ENCODE measurements around the gene POFUT2.
"Not testable (repeated sequence)": the region's sequence is repeated elsewhere in the genome, so short reads cannot be mapped to it uniquely, and the experiment has no call there.

The POFUT2 gene

DNA sequence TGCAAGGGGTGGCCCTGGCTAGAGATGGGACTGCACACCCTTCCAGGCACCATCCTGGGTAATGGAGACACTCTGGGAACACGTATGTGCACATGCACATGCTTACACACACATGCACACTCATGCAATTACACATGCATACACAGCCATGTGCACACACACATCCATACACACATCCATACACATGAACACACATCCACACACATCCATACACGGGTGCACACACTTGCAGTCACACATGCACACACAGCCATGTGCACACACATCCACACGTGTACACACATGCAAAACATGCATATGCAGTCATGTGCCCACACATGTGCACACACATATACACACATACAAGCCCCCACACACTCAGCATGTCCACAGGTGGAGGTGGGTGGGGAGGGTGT lies 22.3 kb upstream of the POFUT2 start:
- DNase-seq = no peak

DNA sequence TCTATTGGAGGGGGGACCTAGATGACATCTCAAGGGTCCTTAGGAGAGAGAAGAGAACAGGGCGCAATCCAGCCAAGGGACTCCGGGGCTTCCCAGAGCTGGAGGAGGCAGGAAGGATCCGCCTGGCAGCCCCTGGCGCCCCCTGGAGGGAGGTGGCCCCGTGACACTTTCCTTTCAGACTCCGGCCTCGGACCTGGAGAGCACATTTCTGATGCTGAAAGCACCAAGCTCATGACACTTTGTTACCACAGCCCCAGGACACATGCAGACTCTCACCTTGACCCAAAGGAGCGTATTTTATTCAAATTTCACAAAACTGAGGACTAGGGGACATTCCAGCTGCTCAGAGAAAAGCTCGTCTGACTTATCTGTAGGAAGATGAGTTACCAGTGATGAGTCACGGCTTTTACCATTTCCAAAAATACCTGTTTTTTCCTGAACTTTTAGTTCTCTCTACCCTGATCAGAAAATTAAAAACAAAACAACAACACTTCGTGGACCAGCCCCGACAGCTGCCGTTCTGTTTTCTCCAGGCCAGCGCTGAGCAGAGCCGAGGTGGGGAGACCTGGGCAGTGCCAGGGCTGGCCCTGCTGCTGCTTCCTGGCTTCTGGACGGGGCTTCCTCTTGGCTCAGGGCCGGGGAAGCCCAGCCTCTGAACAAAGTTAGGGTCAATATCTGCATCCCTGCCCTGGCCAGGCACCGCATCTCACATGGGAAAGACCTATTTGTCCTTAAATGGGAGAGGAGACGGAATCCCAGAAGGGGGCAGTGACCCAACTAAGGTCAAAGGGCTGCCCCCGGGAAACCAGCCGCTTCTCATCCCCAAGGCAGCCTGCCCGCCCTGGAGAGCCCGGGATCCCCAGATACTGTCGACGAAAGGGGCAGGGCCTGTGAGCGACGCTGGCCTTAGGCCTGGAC lies 21.6 kb upstream of the POFUT2 start:
- DNase-seq = peak; percentile 34

DNA sequence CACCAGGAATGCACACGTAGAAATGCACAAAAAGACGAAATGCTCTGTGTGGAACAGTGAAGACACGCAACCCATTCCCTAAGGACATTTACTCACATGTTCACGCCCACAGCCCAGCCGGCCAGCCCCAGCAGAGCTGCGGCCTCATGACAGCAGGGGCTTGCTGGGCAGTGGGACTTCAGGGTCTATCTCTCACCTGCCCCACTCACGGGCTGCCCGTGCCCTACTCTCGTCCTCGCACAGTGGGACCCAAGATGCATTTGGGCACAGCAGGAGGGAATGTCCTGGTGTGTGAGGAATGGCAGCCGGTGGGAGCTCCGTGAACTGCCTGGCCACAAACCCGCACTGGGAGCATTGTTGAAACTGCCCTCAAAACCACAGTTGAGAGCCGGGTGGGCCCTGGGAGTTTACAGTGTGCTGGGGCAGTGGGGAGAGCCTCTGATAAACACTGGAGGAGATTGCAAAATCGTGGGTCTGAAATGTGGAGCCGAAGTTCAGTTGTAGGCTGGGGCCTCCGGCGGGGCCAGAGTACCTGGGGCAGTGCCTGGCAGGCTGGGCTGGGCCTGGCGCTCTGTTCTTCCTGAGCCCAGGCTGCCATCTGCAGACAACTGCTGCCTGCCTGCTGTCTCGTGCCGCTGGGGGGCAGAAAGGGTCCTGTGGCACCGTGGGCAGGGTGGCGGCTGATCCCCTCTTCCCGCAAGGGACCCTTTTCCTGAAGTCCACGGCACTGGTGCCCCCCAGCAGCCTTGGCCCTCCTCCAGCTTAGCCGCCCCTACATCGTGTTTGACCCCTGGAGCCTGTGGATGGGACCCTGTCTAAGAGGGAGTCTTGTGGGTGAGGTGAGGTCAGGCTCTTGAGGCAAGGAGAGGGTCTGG lies 20.7 kb upstream of the POFUT2 start:
- no peak for DNase-seq

DNA sequence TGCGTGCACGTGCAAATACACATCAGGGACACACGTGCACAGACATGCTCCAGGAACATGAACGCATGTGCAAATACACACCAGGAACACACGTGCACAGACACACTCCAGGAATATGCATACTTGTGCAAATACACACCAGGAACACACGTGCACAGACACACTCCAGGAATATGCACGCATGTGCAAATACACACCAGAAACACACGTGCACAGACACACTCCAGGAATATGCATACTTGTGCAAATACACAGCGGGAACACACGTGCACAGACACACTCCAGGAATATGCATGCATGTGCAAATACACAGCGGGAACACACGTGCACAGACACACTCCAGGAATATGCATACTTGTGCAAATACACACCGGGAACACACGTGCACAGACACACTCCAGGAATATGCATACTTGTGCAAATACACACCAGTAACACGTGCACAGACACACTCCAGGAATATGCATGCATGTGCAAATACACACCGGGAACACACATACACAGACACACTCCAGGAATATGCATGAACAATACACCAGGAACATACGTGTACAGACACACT lies 20.0 kb upstream of the POFUT2 start:
- DNase-seq = not testable (repeated sequence)

DNA sequence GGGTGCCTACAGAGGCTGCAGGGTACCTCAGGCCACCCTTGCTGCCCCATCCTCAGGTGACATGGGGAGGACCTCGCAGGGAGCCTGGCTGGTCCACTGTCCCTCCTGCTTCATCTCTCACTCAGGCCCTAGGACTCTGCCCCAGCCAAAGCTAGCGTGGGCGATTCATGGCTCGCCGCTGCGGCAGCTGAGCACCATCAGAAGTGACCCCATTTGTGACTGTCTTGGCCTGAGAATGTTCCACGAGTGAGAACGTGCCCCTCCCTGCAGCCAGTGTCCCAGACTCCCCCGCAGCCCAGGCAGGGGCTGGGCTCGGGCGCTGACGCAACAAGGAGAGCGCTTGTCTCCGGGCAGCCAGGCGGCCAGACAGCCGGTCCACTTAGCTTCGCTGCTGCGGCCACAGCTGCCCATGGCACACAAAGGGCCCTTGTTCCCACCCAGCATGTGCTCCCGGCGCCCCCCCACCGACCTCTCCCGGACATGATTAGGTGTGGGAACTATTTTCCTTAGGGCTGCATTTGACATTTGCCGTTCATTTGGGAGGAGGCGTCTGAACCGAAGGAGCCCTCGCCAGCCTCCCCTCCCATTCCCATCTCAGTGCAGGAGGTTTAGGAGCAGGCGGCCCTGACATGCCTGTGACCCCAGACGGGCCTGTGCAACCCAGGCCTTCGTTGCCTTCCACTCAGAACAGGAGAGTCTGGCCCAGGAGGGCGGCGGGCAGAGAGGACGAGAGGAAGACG lies 19.3 kb upstream of the POFUT2 start:
- no peak for DNase-seq

DNA sequence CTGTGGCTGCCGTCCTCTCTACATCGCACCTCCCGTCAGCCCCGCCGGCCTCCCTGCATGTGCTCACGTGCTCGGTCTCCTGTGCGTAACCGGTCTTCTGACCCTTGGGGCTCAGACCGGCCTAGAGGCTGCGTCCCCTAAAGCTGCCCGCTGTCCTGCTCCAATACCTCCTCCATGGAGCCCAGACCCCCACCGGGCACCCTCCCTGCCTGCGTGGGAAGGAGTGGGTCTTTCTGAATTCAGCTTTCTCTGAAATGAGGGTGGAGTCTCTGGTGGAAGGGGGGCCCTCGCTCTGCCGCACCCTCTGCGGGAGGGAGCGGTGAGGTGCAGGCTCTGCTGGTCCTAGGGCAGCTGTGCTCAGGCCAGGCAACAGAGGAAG lies 18.7 kb upstream of the POFUT2 start:
- no peak for DNase-seq

DNA sequence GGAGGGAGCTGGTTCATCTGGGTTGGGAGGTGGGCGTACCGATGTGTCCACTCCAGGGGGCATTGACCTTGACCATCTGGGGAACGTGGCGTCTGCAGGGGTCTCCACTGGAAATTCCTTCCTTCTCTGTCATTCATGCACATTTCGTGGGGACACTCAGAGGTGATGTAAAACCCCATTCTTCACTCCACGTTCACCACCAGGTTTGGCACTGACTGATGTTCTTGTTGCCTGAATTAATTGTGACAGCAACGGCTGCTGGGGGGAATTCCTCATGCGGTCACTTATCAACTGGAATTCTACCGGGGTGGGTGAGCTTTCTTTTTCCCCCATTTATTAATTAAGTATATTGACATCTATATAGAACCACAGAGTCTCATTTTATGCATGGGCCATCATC lies 18.1 kb upstream of the POFUT2 start:
- DNase-seq = no peak

DNA sequence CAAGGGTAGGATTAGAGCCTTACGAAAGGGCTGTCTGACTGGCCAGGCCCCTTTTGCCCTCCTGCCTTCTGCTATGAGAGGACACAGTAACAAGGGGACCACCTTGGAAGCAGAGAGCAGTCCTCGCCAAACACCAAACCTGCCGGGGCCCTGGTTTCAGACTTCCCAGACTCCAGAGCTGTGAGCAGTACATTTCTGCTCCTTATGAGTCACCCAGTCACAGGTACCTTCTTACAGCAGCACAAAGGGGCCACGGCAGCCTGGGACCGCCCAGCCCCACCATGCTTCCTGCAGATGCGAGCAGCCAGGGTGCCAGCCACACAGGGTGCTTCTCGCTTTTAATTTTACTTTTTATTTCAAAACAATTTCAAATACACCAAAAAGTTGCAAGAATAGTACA lies 17.2 kb upstream of the POFUT2 start:
- peak; percentile 23 for DNase-seq

DNA sequence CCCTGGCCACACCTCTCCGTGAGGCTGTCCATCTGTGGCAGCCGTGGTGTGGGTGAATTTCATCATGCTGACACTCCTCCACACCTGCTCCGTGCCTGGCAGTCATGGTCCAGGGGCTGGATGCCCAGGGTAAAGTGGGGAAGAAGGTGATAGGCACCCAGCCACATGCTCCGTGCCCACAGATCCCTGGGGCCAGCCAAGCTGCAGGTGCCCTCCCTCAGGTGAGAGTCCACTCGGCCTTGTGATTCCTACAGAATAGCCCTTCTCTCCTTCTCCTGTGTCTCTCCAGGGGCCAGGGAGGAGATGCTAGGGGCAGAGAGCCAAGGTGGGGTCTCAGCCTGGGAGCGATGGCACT lies 16.8 kb upstream of the POFUT2 start:
- DNase-seq = no peak

DNA sequence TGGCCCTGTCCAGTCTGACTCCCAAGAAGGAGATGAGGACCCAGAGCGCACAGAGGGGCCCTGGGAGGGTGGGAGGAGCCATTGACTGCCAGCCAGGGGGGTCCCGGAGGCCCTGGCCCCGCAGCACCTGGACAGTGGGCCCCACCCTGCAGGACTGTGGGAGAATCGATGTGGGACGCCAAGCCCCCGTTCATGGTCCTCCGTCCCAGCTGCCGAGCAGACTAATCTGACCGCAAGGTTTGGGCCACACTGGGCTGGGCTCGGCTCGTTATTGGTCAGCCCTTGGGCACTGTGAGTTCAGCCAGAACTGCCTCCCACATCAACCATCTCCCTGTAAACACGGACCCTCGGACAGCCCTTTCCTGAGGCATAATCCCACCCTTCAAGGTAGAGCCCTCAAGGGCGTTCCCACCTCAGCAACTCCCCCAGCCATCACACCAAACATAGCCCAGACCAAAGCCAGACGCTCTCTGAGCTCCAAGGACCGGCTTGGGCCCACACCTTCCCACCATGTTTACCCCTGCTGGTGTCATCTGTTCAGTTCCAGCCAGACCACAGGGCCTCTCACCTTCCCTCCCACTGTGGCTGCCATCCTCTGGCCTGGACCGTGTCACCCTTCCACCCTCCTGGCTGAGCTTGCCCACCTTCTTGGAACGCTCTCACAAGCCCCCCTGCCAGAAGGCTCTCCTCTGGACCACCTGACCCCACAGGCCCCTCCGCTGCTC lies 16.2 kb upstream of the POFUT2 start:
- DNase-seq = no peak

DNA sequence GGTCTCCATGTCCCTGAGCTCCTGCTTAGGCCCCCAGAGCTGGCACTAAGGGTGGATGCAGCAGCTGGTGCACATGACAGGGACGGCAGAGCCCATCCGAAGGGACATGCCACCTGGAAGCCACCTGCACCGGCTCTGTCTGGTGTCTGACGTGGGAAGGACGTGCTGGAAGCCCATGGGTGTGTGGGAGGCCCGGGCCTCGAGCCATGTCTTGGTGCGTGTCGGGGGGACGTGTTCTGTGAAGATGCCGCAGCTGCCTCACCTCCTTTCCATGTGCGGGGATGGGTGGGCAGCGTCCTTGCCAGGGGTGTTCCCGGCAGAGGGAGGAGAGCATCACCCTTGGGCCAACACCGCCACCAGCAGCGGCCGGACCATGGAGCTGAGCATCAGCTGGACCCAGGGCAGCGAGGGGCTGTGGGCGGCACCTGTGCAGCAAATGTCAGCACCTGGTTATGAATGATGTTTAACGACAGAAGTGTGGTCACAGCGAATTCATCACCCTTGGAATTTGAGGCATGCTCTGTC lies 15.5 kb upstream of the POFUT2 start:
- no peak for DNase-seq

DNA sequence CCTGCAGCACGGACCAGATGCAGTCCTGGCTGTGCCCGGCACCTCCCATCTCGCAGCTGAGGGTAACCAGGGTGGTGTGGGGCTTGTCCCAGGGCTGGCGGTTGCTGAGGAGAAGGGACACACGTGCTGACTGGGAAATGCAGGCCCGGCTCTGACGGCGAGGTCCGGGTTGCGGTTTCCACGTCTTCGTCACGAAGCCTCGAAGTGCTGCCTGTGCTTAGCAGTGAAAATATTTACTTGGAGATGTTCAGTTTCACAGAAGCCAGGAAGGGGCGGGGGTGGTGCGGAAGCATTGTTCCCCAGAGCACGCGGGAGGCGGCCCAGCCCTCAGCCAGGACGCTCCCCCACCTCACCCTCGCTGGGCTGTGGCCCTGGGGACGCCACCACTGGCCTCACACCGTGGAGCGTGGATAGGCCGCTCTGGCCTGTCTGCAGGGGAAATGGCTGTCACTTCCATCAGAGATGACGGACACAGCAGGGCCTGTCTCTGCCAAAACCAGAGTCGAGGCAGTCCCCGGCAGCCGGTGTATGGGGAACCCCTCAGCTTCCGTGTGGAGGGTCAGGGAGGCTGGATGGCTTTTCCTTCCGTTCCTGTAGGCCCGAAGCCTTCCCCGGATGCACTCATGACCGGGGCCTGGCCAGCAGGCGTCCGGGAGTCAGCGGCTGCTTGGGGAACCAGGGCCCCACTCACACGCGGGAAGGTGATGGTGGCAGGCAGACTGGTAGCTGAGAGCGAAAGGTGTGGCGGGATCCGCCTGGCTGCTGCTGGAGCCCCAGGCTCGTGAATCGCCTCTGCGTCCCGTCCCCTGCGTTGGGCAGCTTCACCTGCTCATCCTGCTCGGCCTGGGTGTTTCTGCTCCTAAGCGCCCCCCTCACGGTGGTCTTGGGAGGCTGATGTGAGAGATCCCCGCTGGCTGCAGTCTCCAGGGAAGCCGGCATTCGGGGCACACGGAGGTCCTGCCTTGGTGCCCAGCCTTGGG lies 14.7 kb upstream of the POFUT2 start:
- DNase-seq = peak; percentile 63

DNA sequence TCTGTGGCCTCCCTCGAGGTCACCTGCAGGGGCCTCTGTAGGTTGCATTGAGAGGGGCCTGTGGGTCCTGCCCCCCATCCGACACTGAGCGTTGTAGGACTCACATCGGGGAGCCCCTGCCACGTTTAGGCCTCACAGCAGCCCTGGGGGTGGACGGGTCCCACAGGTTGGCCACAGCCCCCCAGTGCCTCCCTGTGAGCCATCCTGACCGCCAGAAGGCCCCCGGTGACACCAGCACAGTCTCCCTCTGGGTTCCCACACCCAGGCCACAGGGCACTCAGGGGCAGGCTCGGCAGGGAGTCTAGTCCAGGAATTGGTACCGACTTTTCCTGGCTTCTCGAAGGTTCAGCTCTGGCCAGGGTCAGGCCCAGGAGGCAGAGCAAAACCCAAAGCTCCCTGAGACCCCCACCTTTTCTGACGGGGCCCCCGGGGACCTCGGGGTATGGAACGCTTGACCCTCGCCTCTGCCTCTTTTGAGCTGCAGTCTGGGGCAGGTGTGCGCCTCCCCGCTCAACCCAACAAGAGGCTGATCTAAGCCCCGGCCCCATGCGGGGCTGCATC lies 13.9 kb upstream of the POFUT2 start:
- DNase-seq = no peak

DNA sequence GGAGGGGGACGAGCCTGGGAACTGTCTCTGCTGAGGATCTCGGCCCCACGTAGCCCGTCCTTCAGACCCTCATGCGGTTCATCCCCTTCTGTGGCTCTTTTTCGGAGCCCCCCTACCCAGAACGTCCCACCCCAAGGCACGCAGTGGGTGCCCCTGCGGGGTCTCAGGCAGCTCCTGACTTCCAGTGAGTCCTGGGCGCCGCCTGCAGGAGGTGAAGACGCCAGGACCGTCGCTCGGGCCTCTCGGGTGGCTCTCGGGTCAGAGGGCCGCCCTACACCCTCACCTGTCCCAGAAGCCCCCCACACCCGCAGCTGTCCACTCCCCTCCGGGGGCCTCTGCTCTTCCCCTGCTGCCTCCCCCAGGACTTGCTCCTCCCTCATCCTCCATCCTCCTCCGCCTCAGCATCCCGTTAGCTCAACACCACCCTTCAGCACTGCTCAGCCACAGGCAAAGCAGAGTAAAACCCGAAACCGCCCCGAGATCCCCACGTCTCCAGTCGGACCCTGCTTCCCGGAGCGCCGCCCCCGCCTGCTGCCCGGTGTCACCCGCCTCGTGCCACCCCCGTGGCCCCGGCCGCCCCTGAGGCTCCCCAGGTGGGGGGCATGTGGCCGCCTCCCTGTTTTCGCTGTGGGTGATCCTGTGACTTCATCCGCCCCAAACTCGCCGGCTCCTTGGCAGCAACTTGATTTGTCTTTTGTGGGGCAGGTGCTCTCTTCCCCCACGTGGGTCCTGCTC lies 13.3 kb upstream of the POFUT2 start:
- DNase-seq = no peak

DNA sequence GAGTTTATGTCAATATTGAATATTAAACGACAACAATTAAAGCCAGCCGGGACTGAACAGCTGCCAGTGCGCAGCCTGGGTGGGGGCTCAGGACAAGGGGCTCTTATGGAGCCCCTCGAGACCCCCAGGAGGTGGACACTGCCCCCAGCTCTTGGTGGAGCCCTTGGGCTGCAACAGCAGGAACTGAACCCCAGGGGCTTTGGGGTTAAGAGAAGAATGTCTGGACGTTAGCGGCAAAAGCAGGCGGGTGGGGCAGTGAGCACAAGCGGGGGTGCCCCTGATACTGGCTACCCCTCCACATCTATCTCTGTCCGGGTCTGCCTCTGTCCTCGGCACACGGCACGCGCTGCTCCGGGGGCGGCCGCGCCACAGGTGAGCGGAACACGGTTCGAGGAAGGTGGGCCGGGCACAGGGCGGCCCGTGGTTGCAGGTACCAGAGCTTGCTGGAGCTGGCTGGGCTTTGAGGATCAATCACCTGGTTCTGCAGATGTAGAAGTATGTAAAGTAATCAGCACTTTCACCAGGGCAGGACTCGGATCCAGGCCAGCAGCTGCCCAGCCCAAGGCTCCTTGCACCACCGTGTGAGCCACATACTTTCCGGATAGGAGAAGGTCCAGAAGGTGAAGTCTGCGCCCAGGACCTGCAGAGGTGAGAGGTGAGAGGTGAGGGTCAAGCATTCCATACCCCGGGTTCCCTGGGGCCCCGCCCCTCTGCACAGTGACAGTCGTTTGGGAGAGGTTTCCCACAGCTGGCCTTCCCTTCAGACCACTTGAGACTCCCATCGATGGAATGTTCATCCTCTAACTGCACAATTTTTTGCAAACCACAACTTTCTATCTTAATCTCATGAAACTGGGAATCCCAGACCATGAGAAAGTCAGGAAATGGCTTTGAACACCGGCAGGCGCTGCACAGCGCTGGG lies 12.4 kb upstream of the POFUT2 start:
- DNase-seq = no peak

DNA sequence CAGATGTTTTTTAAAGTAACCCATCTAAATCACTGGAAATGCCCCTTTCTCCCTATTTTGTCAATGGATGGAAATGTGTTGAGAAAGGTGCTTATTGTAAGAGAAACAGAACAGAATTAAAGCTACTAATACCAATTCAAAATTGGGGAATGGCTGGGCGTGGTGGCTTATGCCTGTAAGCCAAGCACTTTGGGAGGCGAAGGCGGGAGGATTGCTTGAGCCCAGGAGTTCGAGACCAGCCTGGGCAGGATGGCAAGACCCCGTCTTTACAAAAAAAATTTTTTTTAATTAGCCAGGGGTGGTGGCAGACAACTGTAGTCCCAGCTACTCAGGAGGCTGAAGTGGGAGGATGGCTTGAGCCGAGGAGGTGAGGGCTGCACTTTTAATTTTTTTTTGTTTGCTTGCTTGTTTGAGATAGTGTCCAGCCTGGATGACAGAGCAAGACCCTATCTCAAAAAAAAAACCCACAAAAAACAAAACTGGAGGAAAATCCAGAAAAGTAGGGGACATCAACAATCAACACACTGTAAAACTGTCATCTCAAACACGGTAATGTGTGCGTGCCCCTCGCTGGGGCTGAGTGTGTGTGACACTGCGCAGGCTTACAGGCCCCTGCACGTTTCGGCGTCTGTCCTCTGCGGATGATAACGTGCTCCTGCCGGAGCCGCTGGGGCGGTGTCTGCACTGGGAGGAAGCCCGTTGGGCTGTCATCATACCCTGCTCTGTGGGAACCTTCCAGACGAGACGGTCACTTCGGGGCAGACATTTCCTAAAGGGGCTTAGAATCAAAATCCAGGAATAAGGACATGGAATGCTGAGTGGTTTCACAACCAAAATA lies 11.6 kb upstream of the POFUT2 start:
- DNase-seq = no peak

DNA sequence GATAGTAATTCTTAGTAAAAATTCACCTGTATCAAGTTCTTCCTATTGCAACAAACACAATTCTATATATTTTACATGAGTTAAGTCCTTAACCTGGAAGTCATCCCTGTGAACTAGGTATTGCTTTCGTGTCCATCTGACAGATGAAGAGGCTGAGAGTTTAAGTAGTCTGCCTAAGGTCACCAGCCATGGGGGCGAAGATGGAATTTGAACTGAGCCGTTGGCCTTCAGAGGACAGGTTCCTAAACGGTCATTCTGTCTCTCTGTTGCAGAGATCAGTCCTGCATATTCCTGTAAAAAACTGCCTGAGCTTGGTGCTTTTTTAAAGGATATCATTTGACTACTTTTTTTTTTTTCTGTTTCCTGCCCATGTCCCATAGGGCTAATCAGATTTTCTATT lies 10.2 kb upstream of the POFUT2 start:
- DNase-seq = no peak

DNA sequence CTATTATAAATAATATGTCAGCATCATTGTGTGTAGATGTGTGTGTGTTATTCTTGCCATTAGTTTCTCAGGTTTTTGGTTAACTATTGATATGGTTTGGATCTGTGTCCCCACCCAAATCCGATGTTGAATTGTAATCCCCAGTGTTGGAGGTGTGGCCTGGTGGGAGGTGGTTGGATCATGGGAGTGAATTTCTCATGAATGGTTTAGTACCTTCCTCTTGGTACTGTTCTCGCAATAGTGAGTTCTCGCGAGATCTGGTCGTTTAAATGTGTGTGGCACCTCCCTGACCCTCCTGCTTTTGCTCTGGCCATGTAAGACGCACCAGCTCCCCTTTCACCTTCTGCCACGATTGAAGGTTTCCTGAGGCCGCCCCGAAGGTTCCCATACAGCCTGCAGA lies 9.6 kb upstream of the POFUT2 start:
- no peak for DNase-seq
